SK-N-MC (cell line): ENCODE measurements around the gene DACT1.

ENCODE experiments used
- EZH2 ChIP-seq: fragments of 200-600 bp; sonication (generic); IDR thresholded peaks from one replicate; pipeline ENCODE4 v1.6.1; 2017; ENCODE audit warnings: antibody characterized with exemption
- POLR2AphosphoS5 ChIP-seq: IDR thresholded peaks from 2 replicates; pipeline ENCODE4 v1.6.1; 2012; ENCODE audit warnings: mild to moderate bottlenecking, low read depth, low read length, borderline replicate concordance

DNA sequence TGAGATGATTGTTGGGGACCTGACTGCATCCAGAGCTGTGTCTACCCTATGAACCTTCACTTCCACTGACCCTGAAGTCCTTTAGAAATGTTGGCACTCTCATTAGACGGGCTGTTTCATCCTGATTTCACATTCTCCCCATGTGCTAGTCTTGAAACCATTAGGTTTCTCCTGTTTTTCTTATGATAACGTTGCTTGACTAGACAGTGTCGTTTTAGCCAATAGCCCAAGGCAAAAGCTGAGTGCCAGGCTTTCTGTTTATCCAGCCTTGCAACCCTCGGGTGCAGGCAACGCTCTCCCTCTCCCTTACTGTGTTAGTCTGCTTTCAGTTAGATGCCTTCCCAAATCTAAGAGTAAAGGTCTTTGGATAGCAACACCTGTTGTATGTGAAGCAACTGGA lies 30.1 kb downstream of the DACT1 start:
- TF ChIP-seq EZH2 = no peak
- TF ChIP-seq POLR2AphosphoS5 = no peak
